Stomach (tissue), 9 donors: ENCODE measurements around the gene GLIS2. TPM values are rescaled to one million over a fixed set of nuclear protein-coding genes. Genes with fewer than 3 reads are reported as not detected.

Source experiments
- DNase-seq, 2 donors: peaks; one replicate each; pipeline versions ENCODE4 v3.0.0 to v3.0.0-alpha.2; 2013 to 2019
- H3K27ac ChIP-seq, 5 donors: fragments of 200-600 bp in 4 of 5; sonication (generic) in 4 of 5; one replicate each; pipeline ENCODE4 v1.5.1; 2013 to 2019; ENCODE audit warnings: mild to moderate bottlenecking in 1 of 5, moderate library complexity in 1 of 5
- H3K27me3 ChIP-seq, 3 donors: fragments of 200-600 bp; sonication (generic); one replicate each; pipeline ENCODE4 v1.5.1; 2017 to 2019; ENCODE audit warnings: mixed run types in 1 of 3
- H3K36me3 ChIP-seq, 4 donors: fragments of 200-600 bp; sonication (generic); 1 replicate in 3 of 4; 2 replicates in 1 of 4; pipeline ENCODE4 v1.5.1; 2016 to 2019
- H3K4me1 ChIP-seq, 4 donors: fragments of 200-600 bp; sonication (generic); one replicate each; pipeline ENCODE4 v1.5.1; 2016 to 2019
- H3K4me3 ChIP-seq, 4 donors: fragments of 200-600 bp; sonication (generic) in 3 of 4; one replicate each; pipeline ENCODE4 v1.5.1; 2016 to 2019; ENCODE audit warnings: mild to moderate bottlenecking in 1 of 4
- H3K9me3 ChIP-seq, 4 donors: fragments of 200-600 bp; sonication (generic); one replicate each; pipeline ENCODE4 v1.5.1; 2016 to 2019
- EP300 ChIP-seq: sonication (generic); formaldehyde crosslinking; IDR thresholded peaks from one replicate; pipeline ENCODE4 v1.6.1; 2017; ENCODE audit warnings: antibody characterized with exemption
- POLR2A ChIP-seq, 4 donors: fragments of 450-650 bp; IDR thresholded peaks; one replicate each; pipeline ENCODE4 v1.6.1; 2016; ENCODE audit warnings: antibody characterized with exemption in 4 of 4, control low read depth in 2 of 4, mild to moderate bottlenecking in 1 of 4, moderate library complexity in 1 of 4
- POLR2AphosphoS5 ChIP-seq, 3 donors: sonication (generic); formaldehyde crosslinking; IDR thresholded peaks; one replicate each; pipeline ENCODE4 v1.6.1; 2016; ENCODE audit warnings: antibody characterized with exemption in 3 of 3
- WGBS, 5 donors: extraction: QIAGEN DNeasy Blood & Tissue Kit in 3 of 5; methylation state at CpG; one replicate each; pipeline versions ENCODE4 v1.1.5 to v1.1.7; 2013 to 2018; 5-methylcytosine and 5-hydroxymethylcytosine counted together
- intact Hi-C: fragments of 100-400 bp; cut with DNase I; formaldehyde crosslinking; loops from one replicate; pipeline ENCODE4 v1.15.1; 2023; ENCODE audit warnings: low total_unique reads
- polyA plus RNA-seq, 3 donors: library from polyadenylated mRNA; stranded (reverse); fragments of 200-250 nt; gene quantifications; one replicate each; pipeline ENCODE4 v1.2.3, GENCODE V29; 2013
- total RNA-seq, 5 donors: library from RNA; depleted of rRNA; stranded (reverse); fragments of >200 nt; gene quantifications; one replicate each; pipeline versions ENCODE4 v1.1.0 to v1.2.3, GENCODE V29; 2014 to 2016
- TF ChIP-seq, protein P1 (sequence below), 7 experiments: fragments of 450-650 bp in 4 of 7; fragments of 200-600 bp in 3 of 7; sonication (generic) in 3 of 7; IDR thresholded peaks; one replicate each; pipeline ENCODE4 v1.5.1; 2016 to 2019; ENCODE audit warnings: antibody characterized with exemption in 7 of 7, control low read depth in 2 of 7, mild to moderate bottlenecking in 1 of 7
- donor health status: healthy with polysubstance abuse.
- donor health status: Bipolar disorder and iron deficiency.
- donor health status: healthy.

GLIS2 gene
- total and polyA plus RNA-seq, 8 donors = 3.2 to 21.0 (median 5.2) TPM

GRCh38 chr16:4373909-4374742, 58.3 kb downstream of the GLIS2 start:
- peak; percentile 83 to 92 for DNase-seq
- peak overlapping the region; percentile 55 to 76 (median 66) for H3K4me3 ChIP-seq
- TF ChIP-seq EP300 = no peak
- TF ChIP-seq POLR2AphosphoS5 (IDR thresholded peaks at IDR 0.05) = peak in 2 of 3 donors; percentile 36 to 65
- TF ChIP-seq, protein P1, sequence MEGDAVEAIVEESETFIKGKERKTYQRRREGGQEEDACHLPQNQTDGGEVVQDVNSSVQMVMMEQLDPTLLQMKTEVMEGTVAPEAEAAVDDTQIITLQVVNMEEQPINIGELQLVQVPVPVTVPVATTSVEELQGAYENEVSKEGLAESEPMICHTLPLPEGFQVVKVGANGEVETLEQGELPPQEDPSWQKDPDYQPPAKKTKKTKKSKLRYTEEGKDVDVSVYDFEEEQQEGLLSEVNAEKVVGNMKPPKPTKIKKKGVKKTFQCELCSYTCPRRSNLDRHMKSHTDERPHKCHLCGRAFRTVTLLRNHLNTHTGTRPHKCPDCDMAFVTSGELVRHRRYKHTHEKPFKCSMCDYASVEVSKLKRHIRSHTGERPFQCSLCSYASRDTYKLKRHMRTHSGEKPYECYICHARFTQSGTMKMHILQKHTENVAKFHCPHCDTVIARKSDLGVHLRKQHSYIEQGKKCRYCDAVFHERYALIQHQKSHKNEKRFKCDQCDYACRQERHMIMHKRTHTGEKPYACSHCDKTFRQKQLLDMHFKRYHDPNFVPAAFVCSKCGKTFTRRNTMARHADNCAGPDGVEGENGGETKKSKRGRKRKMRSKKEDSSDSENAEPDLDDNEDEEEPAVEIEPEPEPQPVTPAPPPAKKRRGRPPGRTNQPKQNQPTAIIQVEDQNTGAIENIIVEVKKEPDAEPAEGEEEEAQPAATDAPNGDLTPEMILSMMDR (IDR thresholded peaks at IDR 0.05) = no peak
- TF ChIP-seq POLR2A (IDR thresholded peaks at IDR 0.05) = no peak
- H3K36me3 ChIP-seq = peaks cover 0 to 5% (median under 1%) of the 10 kb centered on the region in 4 donors
- H3K27ac ChIP-seq = peak overlapping the region; percentile 66 to 93 (median 86)
- no peaks in the 10 kb centered on the region for H3K9me3 ChIP-seq
- intact Hi-C loops = no loop called here
- 21 to 39% (median 27%) methylated on average over 27 to 30 of the region's 30 CpGs for WGBS, 5 donors
- H3K27me3 ChIP-seq = no peaks in the 10 kb centered on the region
- peaks cover 83 to 95% (median 94%) of the 10 kb centered on the region in 4 donors for H3K4me1 ChIP-seq

DNA sequence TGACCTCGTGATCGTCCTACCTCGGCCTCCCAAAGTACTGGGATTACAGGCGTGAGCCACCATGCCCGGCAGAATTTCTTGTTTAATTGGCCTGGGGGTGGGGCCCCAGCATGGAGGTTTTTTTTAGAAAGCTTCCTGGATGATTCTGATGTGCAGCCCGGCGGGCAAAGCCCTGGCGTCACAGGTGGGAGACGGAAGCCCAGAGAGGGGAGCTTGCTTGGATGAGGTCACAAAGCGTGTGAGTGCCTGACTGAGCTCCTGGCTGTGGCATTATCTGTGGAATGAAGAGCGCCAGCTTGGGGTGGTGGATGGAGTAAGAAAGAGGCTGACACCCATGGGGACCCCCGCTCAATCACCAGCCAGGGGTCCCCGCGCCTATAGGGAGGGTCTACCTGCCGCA, 59.9 kb downstream of the GLIS2 start:
- H3K27ac ChIP-seq = peak overlapping the region; percentile 50 to 93 (median 86)
- no peaks in the 10 kb centered on the region for H3K27me3 ChIP-seq
- intact Hi-C loops = no loop called here
- no peak for TF ChIP-seq EP300
- H3K4me1 ChIP-seq = peaks cover 82 to 98% (median 92%) of the 10 kb centered on the region in 4 donors
- H3K36me3 ChIP-seq = peaks cover 5 to 13% (median 8%) of the 10 kb centered on the region in 4 donors
- no peaks in the 10 kb centered on the region for H3K9me3 ChIP-seq
- WGBS, 5 donors = 58 to 81% (median 66%) methylated on average over 12 to 15 of the region's 15 CpGs
- no peak for DNase-seq
- H3K4me3 ChIP-seq = peak overlapping the region in 3 of 4 donors; percentile 12 to 14 (median 14)

GRCh38 chr16:4376126-4376892, 60.4 kb downstream of the GLIS2 start:
- 18 to 51% (median 26%) methylated on average over 4 to 31 of the region's 31 CpGs for WGBS, 5 donors
- peak; percentile 35 to 63 (median 46) for TF ChIP-seq POLR2AphosphoS5 (IDR thresholded peaks at IDR 0.05)
- TF ChIP-seq, protein P1 (IDR thresholded peaks at IDR 0.05) = no peak
- peak overlapping the region in 3 of 4 donors; percentile 12 to 14 (median 14) for H3K4me3 ChIP-seq
- intact Hi-C loops = no loop called here
- H3K4me1 ChIP-seq = peaks cover 76 to 95% (median 89%) of the 10 kb centered on the region in 4 donors
- H3K36me3 ChIP-seq = peaks cover 8 to 19% (median 14%) of the 10 kb centered on the region in 4 donors
- H3K27me3 ChIP-seq = no peaks in the 10 kb centered on the region
- DNase-seq = peak; percentile 85 to 96
- H3K9me3 ChIP-seq = no peaks in the 10 kb centered on the region
- peak overlapping the region; percentile 50 to 93 (median 86) for H3K27ac ChIP-seq

DNA sequence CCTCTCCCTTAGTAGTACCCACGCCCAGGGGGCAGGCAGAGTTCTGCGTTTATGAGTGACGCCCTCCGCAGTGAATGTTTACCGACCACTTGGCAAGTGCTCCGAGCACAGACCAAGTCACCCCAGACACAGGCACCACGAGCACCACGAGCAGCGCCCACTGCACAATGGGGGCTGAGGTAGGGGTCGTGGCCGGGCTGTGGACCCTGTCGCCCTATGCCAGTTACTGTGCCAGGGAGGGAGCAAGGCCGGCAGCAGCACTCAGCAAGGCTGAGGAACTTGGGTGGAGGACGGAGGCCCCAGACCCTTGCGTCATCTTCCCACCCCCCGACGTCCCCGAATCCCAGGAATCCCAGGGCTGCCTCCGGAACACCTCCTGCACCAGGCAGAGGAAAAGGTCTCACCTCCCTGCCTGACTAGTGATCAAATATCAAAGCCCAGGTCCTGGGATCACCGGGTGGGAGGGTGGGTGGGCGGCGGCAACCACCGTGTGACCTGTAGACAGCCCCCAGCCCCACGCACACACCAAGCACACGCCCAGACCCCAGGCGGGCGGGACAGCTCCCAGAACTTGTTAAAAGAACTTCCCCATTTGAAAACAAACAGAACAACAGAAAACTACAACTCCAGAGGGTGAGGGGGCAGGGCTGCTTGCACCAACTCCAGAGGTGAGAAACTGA, 61.2 kb downstream of the GLIS2 start:
- peaks cover 71 to 97% (median 84%) of the 10 kb centered on the region in 4 donors for H3K4me1 ChIP-seq
- intact Hi-C loops = no loop called here
- WGBS, 5 donors = 35 to 57% (median 47%) methylated on average over 8 to 27 of the region's 27 CpGs
- H3K27ac ChIP-seq = peak overlapping the region; percentile 15 to 93 (median 86)
- peaks cover 14 to 26% (median 21%) of the 10 kb centered on the region in 4 donors for H3K36me3 ChIP-seq
- DNase-seq = no peak
- TF ChIP-seq POLR2A (IDR thresholded peaks at IDR 0.05) = no peak
- TF ChIP-seq EP300 = no peak
- TF ChIP-seq, protein P1 (IDR thresholded peaks at IDR 0.05) = no peak
- no peak for TF ChIP-seq POLR2AphosphoS5 (IDR thresholded peaks at IDR 0.05)
- no peaks in the 10 kb centered on the region for H3K27me3 ChIP-seq
- H3K4me3 ChIP-seq = peak overlapping the region in 2 of 4 donors; percentile 12 to 14
- H3K9me3 ChIP-seq = no peaks in the 10 kb centered on the region
